Fibroblast of pulmonary artery (primary cell): ENCODE data around the gene C21orf91.

ENCODE experiments used
- DNase-seq: peaks from one replicate; pipeline ENCODE4 v3.0.0-alpha.2; 2010; ENCODE audit warnings: low read depth
- H3K4me3 ChIP-seq: replicated peaks from 2 replicates; pipeline ENCODE4 v1.5.1; 2011; ENCODE audit warnings: low read depth, mild to moderate bottlenecking, control low read depth, low read length, moderate library complexity
- TF ChIP-seq, protein P1 (sequence below): IDR thresholded peaks from 2 replicates; pipeline ENCODE4 v1.5.1; 2011; ENCODE audit warnings: mild to moderate bottlenecking, control low read depth, low read length, inconsistent platforms; ENCODE audit errors: missing control alignments

C21orf91 gene

DNA sequence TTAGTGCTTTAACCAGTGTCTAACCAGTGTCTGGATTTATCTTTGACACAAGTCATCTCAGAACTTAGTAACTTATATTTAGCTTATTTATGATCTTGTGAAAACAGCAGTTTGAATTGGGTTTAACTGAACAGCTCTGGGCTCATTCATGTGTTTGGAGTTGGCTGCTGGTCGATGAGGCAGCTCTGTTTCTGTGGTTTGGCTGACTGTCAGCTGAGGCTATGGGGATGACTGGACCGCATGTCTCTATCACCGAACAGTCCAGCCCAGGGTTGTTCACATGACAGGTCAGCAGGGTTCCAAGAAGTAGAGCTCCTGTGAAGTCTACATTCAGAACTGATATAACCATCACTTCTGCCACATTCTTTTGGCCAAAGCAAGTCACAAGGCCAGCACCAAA, 29.1 kb upstream of the C21orf91 start:
- peak; percentile 81 for DNase-seq
- TF ChIP-seq, protein P1, sequence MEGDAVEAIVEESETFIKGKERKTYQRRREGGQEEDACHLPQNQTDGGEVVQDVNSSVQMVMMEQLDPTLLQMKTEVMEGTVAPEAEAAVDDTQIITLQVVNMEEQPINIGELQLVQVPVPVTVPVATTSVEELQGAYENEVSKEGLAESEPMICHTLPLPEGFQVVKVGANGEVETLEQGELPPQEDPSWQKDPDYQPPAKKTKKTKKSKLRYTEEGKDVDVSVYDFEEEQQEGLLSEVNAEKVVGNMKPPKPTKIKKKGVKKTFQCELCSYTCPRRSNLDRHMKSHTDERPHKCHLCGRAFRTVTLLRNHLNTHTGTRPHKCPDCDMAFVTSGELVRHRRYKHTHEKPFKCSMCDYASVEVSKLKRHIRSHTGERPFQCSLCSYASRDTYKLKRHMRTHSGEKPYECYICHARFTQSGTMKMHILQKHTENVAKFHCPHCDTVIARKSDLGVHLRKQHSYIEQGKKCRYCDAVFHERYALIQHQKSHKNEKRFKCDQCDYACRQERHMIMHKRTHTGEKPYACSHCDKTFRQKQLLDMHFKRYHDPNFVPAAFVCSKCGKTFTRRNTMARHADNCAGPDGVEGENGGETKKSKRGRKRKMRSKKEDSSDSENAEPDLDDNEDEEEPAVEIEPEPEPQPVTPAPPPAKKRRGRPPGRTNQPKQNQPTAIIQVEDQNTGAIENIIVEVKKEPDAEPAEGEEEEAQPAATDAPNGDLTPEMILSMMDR = no peak
- no peak overlapping the region for H3K4me3 ChIP-seq

DNA sequence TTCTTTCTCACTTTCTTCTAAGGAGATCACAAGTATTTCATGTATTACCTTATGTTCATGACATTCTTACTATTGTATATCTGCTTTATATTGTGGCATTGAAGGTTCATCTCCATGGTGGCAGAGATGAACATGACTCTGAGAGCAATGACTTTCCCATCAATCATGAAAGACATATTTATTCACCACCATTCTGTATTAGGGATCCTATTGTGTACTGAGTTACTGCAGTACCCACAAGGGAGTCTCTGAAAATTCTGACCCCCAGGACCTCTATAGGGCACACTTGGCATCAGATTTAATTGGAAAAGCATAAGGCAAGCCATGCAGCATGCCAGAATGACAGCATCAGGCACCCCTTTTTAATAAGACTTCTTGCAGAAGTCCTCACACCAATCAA, 21.9 kb upstream of the C21orf91 start:
- H3K4me3 ChIP-seq = no peak overlapping the region
- TF ChIP-seq, protein P1 = no peak
- no peak for DNase-seq

- H3K4me3 ChIP-seq = no peak overlapping the region
- no peak for DNase-seq
- TF ChIP-seq, protein P1 = no peak
Observed at GRCh38 chr21:17834639-17835354, 15.6 kb upstream of the C21orf91 start.

DNA sequence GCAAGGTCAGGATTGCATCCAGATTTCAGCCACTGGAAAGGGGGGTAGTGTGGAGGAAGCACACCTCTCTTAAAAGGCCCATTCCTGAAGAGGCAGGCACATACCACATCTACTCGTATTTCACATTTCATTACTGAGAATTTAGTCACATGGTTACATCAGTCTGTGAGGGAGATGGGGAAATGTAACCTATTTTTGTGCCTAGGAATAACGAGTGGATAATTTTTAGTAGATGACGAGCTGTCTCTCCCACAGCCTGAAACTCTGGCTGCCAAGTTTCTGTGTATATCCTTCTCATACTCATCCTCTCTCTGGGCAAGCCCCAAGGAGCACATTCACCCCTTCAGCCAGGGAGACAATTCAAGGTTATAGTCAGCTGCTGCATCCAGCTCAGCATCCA, 10.3 kb upstream of the C21orf91 start:
- TF ChIP-seq, protein P1 = no peak
- DNase-seq = peak; percentile 14
- no peak overlapping the region for H3K4me3 ChIP-seq

- DNase-seq = peak; percentile 44
- TF ChIP-seq, protein P1 = no peak
- H3K4me3 ChIP-seq = no peak overlapping the region
Observed at GRCh38 chr21:17828223-17828622, 9.1 kb upstream of the C21orf91 start.

- DNase-seq = no peak
- TF ChIP-seq, protein P1 = no peak
- H3K4me3 ChIP-seq = no peak overlapping the region
Observed at GRCh38 chr21:17823846-17824245, 4.7 kb upstream of the C21orf91 start.

DNA sequence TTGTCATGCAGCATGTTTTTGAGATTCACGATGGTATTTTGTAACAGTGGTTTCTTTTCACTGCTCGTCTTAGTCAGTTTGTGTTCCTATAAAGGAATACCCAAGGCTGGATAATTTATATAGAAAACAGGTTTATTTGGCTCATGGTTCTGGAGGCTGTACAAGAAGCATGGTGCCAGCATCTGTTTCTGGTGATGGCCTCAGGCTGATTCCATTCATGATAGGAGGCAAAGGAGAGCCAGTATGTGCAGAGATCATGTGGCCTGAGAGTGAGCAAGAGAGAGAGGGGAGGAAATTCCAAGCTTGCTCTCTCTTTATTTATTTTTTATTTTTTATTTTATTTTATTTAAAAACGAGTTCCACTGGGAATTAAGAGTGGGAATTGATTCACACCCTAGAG, 2.0 kb upstream of the C21orf91 start:
- no peak for DNase-seq
- TF ChIP-seq, protein P1 = no peak
- H3K4me3 ChIP-seq = no peak overlapping the region
